Measurements from ENCODE around the gene SPAG7. TPM values are rescaled to one million over a fixed set of nuclear protein-coding genes. Genes with fewer than 3 reads are reported as not detected.

Gene SPAG7
- total and polyA plus RNA-seq, 2 of the 8 experiments (the other 6 are each of a cell fraction or from before 2014, with no cell fraction given), result 74.2 to 81.9 TPM

- Histone ChIP-seq H3K18ac (ENCODE audit: extremely low read depth, low read length) (peak within 1 kb of the TSS; percentile 96), H3K27me3 (replicated peaks in 1 of 4; ENCODE audit: control insufficient read depth in 3 of 4, extremely low read depth in 1 of 4, insufficient read depth in 3 of 4, low read length in 3 of 4) (peaks cover 0 to 13% (median 1%) of the 10 kb centered on the region in 4 experiments; a peak in 4 of 7 replicates), H3K79me2 (ENCODE audit: control insufficient read depth in 1 of 2, insufficient read depth in 2 of 2, low read length in 2 of 2) (peaks cover 0 to 19% of the 10 kb centered on the region in 2 experiments; a peak in 2 of 4 replicates), H3K23me2 (ENCODE audit: low read depth, low read length) (peaks cover 11% of the 10 kb centered on the region), H4K8ac (ENCODE audit: extremely low read depth, insufficient read depth, low read length) (peak within 1 kb of the TSS; percentile 79), H4K91ac (replicated peaks; ENCODE audit: insufficient read length, low read length) (peak within 1 kb of the TSS; percentile 81), H3K27ac (ENCODE audit: low read depth, low read length) (peak within 1 kb of the TSS; percentile 88; the same call in 1 of the 2 replicates), H3K4me3 (ENCODE audit: extremely low read depth in 1 of 4, insufficient read depth in 2 of 4, low read depth in 3 of 4, low read length in 4 of 4) (peak within 1 kb of the TSS; percentile 75 to 80 (median 78)), H2BK15ac (ENCODE audit: low read length) (peak within 1 kb of the TSS; percentile 88; the same call in 1 of the 2 replicates), H3K14ac (ENCODE audit: insufficient read length) (peak within 1 kb of the TSS; percentile 50), H3K4me1 (replicated peaks in 1 of 4; ENCODE audit: control insufficient read depth in 3 of 4, insufficient read depth in 4 of 4, low read length in 3 of 4) (peaks cover 4 to 17% (median 8%) of the 10 kb centered on the region in 4 experiments), H4K20me1 (replicated peaks in 1 of 2; ENCODE audit: control insufficient read depth in 1 of 2, insufficient read depth in 2 of 2, low read length in 2 of 2) (peaks cover 2 to 11% of the 10 kb centered on the region in 2 experiments), H3K23ac (ENCODE audit: insufficient read length) (no peak within 1 kb of the TSS), H3K79me1 (ENCODE audit: low read depth, low read length) (peaks cover 11% of the 10 kb centered on the region), H3K9me3 (ENCODE audit: insufficient read depth in 2 of 2, low read depth in 1 of 2, low read length in 1 of 2) (no peaks in the 10 kb centered on the region), H3K36me3 (ENCODE audit: control insufficient read depth in 2 of 4, insufficient read depth in 4 of 4, low read length in 3 of 4) (peaks cover 9 to 15% (median 12%) of the 10 kb centered on the region in 4 experiments; a peak in 7 of 8 replicates), H2BK20ac (ENCODE audit: low read length) (no peak within 1 kb of the TSS), H3K56ac (replicated peaks; ENCODE audit: insufficient read length, low read depth, low read length) (peak within 1 kb of the TSS; percentile 77), H4K5ac (ENCODE audit: insufficient read length, low read depth, low read length) (peak within 1 kb of the TSS; percentile 93), H2AK5ac (ENCODE audit: low read depth, low read length) (peak within 1 kb of the TSS; percentile 65; the same call in 1 of the 2 replicates), H2BK5ac (ENCODE audit: low read depth, low read length) (peak within 1 kb of the TSS; percentile 95), H3K9ac (replicated peaks in 1 of 4; ENCODE audit: extremely low read depth in 1 of 4, low read depth in 3 of 4, low read length in 3 of 4) (peak within 1 kb of the TSS; percentile 51 to 79 (median 68)), H3K4ac (replicated peaks; ENCODE audit: insufficient read length, low read depth, low read length) (peak within 1 kb of the TSS; percentile 96), H3K4me2 (ENCODE audit: insufficient read depth in 1 of 2, low read depth in 2 of 2, low read length in 2 of 2) (peak within 1 kb of the TSS; percentile 97 to 100), H2BK12ac (ENCODE audit: low read depth, low read length) (no peak within 1 kb of the TSS), H2AFZ (ENCODE audit: low read length) (peak within 1 kb of the TSS; percentile 72; the same call in 1 of the 2 replicates), H2BK120ac (replicated peaks; ENCODE audit: low read depth, low read length) (peak within 1 kb of the TSS; percentile 22)
- FAIRE-seq (no peak), DNase-seq (ENCODE audit: low read depth in 1 of 2, low spot score in 2 of 2) (peak; percentile 64 to 95)
- CTCF ChIA-PET (ENCODE audit: partially characterized antibody), result interaction anchor here (1.0 to 2.2 kb wide), 3 partner anchors 10 to 60 kb away, joined by 3 to 13 read pairs (median 8); partner anchors contain the start of gene CAMTA2
- 1% methylated on average over 27 of the region's 93 CpGs; no CpG with 5 or more reads in 1 of the 2 experiments for WGBS, 2 experiments (ENCODE audit: extremely low coverage in 1 of 2, insufficient coverage in 1 of 2, insufficient read length in 1 of 2, insufficient replicate concordance in 2 of 2, low coverage in 1 of 2, low lambda C conversion rate in 2 of 2, missing lambda C conversion rate in 1 of 2)
- POLR2A ChIA-PET (ENCODE audit: partially characterized antibody), result interaction anchor here (0.7 to 4.7 kb wide), 16 partner anchors 8 to 105 kb away, joined by 3 to 36 read pairs (median 5); partner anchors contain the start of genes CAMTA2, PFN1, RNF167 and SLC25A11
- TF ChIP-seq EZH2 (IDR thresholded peaks at IDR 0.05; ENCODE audit: low read depth, low read length, severe bottlenecking) (no peak), SRF (IDR thresholded peaks at IDR 0.05; ENCODE audit: low read depth, low read length) (no peak), ASH2L (IDR thresholded peaks at IDR 0.05; ENCODE audit: low read length) (peak; percentile 62), JUND (IDR thresholded peaks at IDR 0.05; ENCODE audit: low read length) (peak; percentile 66; the same call in 1 of the 2 replicates), USF2 (IDR thresholded peaks at IDR 0.05; ENCODE audit: low read length) (no peak), SIX5 (IDR thresholded peaks at IDR 0.05; ENCODE audit: low read depth, low read length) (no peak), BRCA1 (IDR thresholded peaks at IDR 0.05; ENCODE audit: low read depth, low read length) (no peak), CHD2 (IDR thresholded peaks at IDR 0.05; ENCODE audit: low read length) (no peak), TAF1 (IDR thresholded peaks at IDR 0.05; ENCODE audit: low read depth, low read length) (peak; percentile 42; the same call in 1 of the 2 replicates)
- TF ChIP-seq, protein P1, sequence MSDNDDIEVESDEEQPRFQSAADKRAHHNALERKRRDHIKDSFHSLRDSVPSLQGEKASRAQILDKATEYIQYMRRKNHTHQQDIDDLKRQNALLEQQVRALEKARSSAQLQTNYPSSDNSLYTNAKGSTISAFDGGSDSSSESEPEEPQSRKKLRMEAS (IDR thresholded peaks at IDR 0.05), result peak; percentile 70
Observed at GRCh38 chr17:4997302-4998026, 29.8 kb upstream of the SPAG7 start, which contains the start of the genes INCA1 and KIF1C. Gene INCA1 (minus strand): TSS chr17:4997522. CDS start chr17:4994437, 3,085 bp downstream. Gene KIF1C (plus strand): TSS chr17:4997950. CDS start chr17:5000247, 2,297 bp downstream.
